GM18519 (cell line): ENCODE measurements around the gene COL23A1.

Experiments used
- ATAC-seq: cut with Tn5 transposase; IDR thresholded peaks from one replicate; pipeline ENCODE4 v1.9.1; 2021; ENCODE audit warnings: mild to moderate bottlenecking, moderate library complexity; ENCODE audit not compliant: unreplicated experiment, low FRiP score

Gene COL23A1

GRCh38 chr5:178515776-178516503 lies 74.3 kb downstream of the COL23A1 start:
- ATAC-seq, result no peak

- no peak for ATAC-seq
These were observed 75.3 kb downstream of the COL23A1 start for GRCh38 chr5:178514851-178515418.

GRCh38 chr5:178511172-178511571 lies 79.0 kb downstream of the COL23A1 start:
- ATAC-seq, result no peak

GRCh38 chr5:178509491-178510057 lies 80.6 kb downstream of the COL23A1 start:
- ATAC-seq, result no peak

GRCh38 chr5:178507151-178507932 lies 82.9 kb downstream of the COL23A1 start:
- no peak for ATAC-seq

- no peak for ATAC-seq
These were observed 84.4 kb downstream of the COL23A1 start for GRCh38 chr5:178505639-178506407.

GRCh38 chr5:178504340-178504960 lies 85.7 kb downstream of the COL23A1 start:
- no peak for ATAC-seq

- ATAC-seq, result no peak
These were observed 87.6 kb downstream of the COL23A1 start for GRCh38 chr5:178502401-178503100.

GRCh38 chr5:178499352-178499751 lies 90.8 kb downstream of the COL23A1 start:
- ATAC-seq, result no peak

GRCh38 chr5:178496642-178497041 lies 93.6 kb downstream of the COL23A1 start:
- ATAC-seq, result no peak

GRCh38 chr5:178496214-178496613 lies 94.0 kb downstream of the COL23A1 start:
- ATAC-seq, result no peak

- ATAC-seq, result no peak
These were observed 94.5 kb downstream of the COL23A1 start for GRCh38 chr5:178495706-178496105.

GRCh38 chr5:178492278-178492677 lies 97.9 kb downstream of the COL23A1 start:
- ATAC-seq, result no peak

GRCh38 chr5:178490935-178491652 lies 99.1 kb downstream of the COL23A1 start:
- ATAC-seq, result no peak

GRCh38 chr5:178489271-178489976 lies 100.8 kb downstream of the COL23A1 start:
- no peak for ATAC-seq

- no peak for ATAC-seq
These were observed 101.5 kb downstream of the COL23A1 start for GRCh38 chr5:178488696-178489095.

- no peak for ATAC-seq
These were observed 102.1 kb downstream of the COL23A1 start for GRCh38 chr5:178487911-178488600.
